Aortic smooth muscle cell (primary cell): ENCODE measurements around the gene IQGAP1. TPM values are rescaled to one million over a fixed set of nuclear protein-coding genes. Genes with fewer than 3 reads are reported as not detected.

Experiments
- total RNA-seq: library from RNA; depleted of rRNA; stranded (reverse); fragments of >200 nt; gene quantifications from 2 replicates; pipeline ENCODE4 v1.2.3, GENCODE V29; 2014

Gene IQGAP1, protein sequence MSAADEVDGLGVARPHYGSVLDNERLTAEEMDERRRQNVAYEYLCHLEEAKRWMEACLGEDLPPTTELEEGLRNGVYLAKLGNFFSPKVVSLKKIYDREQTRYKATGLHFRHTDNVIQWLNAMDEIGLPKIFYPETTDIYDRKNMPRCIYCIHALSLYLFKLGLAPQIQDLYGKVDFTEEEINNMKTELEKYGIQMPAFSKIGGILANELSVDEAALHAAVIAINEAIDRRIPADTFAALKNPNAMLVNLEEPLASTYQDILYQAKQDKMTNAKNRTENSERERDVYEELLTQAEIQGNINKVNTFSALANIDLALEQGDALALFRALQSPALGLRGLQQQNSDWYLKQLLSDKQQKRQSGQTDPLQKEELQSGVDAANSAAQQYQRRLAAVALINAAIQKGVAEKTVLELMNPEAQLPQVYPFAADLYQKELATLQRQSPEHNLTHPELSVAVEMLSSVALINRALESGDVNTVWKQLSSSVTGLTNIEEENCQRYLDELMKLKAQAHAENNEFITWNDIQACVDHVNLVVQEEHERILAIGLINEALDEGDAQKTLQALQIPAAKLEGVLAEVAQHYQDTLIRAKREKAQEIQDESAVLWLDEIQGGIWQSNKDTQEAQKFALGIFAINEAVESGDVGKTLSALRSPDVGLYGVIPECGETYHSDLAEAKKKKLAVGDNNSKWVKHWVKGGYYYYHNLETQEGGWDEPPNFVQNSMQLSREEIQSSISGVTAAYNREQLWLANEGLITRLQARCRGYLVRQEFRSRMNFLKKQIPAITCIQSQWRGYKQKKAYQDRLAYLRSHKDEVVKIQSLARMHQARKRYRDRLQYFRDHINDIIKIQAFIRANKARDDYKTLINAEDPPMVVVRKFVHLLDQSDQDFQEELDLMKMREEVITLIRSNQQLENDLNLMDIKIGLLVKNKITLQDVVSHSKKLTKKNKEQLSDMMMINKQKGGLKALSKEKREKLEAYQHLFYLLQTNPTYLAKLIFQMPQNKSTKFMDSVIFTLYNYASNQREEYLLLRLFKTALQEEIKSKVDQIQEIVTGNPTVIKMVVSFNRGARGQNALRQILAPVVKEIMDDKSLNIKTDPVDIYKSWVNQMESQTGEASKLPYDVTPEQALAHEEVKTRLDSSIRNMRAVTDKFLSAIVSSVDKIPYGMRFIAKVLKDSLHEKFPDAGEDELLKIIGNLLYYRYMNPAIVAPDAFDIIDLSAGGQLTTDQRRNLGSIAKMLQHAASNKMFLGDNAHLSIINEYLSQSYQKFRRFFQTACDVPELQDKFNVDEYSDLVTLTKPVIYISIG (N-terminal part only)
- 280 and 385 TPM in 2 replicates for total RNA-seq

DNA sequence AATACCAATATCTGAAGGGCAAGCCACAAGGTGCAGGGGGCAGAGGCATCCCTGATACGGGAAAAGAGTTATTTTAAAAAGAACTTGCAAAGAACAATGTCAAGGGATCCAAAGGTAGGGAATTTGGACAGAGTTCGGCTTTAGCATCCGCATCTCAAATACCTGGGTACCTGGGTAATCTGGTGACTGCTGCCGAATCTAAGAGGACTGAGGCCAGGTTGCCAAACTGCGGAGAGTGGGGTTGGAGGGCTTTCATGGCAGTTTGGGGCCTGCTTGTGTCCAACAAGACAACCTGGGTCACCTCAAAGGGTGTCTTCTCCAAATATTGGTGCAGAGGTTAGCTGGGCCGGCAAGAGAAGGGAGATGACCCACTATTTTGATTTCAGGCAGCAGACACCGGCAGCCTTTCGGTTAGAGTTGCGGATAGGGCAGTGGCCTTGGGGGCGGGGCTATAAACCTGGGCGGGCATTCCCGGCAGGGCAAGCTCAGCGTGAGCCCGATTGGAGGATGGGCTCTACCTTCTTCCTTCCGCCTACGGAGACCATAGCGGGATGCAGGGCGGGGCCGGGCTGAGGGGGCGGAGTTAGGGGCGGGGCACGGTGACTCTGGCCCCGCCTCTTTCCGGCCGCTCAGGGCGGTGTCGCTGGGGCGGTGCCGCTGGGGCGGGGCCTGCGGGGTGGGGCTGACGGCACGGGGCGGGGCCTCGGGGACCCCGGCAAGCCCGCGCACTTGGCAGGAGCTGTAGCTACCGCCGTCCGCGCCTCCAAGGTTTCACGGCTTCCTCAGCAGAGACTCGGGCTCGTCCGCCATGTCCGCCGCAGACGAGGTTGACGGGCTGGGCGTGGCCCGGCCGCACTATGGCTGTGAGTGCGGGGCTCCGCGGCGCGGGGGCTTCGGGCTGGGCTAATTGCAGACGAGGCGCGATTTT lies at the start of gene IQGAP1:
Gene IQGAP1 (plus strand): TSS at position 709 of the 928 bp plus-strand sequence. CDS start 100 bp downstream, at position 809.

DNA sequence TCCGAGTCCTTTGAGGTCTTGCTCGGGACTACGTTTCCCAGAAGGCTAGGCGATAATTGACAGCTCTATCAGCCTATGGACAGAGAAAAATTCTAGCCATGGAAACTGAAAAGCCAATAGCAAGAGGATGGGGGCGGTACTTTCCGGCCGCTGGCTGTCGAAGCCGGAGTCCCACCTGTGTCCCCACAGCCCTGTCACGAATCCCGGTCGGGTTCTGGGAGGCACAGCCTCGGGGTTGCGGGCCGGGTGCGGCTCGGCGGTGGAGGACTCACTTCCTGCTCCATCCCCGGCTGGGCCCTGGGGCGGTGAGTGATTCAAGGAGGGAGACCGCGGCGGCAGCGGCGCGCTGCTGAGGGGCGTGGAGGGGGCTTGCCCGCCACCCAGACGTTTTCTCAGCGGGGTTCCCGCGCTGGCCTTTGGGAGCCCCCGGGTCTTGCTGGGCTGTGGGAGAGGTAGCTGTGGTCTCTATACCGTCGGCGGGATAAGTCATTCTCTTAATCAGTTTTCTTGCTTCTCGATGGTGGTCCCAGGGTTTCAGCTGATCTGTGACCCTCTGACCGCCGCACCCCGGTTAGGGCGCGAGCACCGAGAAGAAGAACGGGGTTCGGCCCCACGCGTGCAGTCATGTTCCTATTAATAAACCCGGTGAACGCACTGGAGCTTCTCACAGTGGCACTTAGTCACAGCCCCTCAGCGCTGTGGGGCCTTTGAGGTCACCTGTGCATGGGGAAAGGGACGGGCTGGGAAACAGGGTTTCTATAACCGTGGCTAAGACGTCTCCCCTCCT lies 35.7 kb upstream of the IQGAP1 start, which contains the start of gene ZNF774:
Gene ZNF774 (plus strand): TSS at position 178 of the 787 bp plus-strand sequence. CDS start 2,377 bp downstream, outside the sequence.

DNA sequence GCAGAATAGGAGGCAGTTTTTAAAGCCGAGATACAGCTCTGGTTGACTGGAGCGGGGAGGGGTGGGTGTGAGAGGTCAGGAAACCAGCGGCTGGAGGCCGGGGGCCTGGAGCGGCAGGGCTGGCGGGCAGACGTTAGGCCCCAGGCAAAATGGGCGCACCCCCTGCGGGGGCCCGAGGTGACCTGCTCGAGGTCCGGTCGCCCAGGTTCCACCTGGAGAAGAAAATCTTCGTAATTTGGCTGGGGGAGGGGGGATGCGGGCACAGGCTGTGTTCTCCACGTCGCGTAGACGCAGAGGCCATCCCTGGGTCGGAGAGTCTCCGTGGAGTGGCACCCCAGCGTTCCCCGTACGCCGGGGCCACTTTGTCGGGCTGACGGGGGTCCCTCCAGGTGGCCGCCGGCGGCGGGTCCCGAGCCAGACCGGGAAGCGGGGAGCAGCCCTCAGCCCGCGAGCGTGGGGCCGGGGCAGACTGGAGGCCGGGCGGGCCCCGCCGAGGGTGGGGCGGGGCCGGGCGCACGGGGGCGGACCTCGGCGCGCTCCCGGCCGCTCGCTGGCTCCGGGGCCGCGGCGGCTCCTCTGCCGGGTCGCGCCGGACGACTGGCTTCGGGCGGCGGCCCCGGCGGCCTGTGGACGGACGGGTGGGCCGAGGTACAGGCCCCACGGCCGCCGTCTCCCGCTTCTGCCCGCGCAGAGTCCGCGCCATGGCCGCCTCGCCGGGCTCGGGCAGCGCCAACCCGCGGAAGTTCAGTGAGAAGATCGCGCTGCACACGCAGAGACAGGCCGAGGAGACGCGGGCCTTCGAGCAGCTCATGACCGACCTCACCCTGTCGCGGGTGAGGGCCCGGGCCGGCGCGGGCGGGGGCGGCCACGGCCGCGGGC lies 141.6 kb downstream of the IQGAP1 start, which contains the start of gene CRTC3:
Gene CRTC3 (plus strand): TSS at position 553 of the 879 bp plus-strand sequence. CDS start 149 bp downstream, at position 702.

Other genes starting within 250 kb of the IQGAP1 start
- 27.0 and 31.8 TPM in 2 replicates for gene SEMA4B, start 186.9 kb upstream of the IQGAP1 start, total RNA-seq
- gene CIB1, start 154.3 kb upstream of the IQGAP1 start, total RNA-seq = 51.5 and 69.9 TPM in 2 replicates
- gene GDPGP1, start 154.0 kb upstream of the IQGAP1 start, total RNA-seq = 8.3 TPM in 2 replicates
- under 0.01 and 0.12 TPM in 2 replicates for gene TTLL13, start 138.7 kb upstream of the IQGAP1 start, total RNA-seq
- gene NGRN, start 122.6 kb upstream of the IQGAP1 start, total RNA-seq = 67.0 and 68.5 TPM in 2 replicates
- gene ZNF774, start 36.0 kb upstream of the IQGAP1 start, total RNA-seq = 1.8 and 2.8 TPM in 2 replicates
- 10.6 and 15.5 TPM in 2 replicates for gene CRTC3, start 141.7 kb downstream of the IQGAP1 start, total RNA-seq